HL-60 (cell line): ENCODE measurements around the gene RERE.
"Not testable (repeated sequence)": the region's sequence is repeated elsewhere in the genome, so short reads cannot be mapped to it uniquely, and the experiment has no call there.

Experiments used
- DNase-seq, 2 experiments: peaks; one replicate each; pipeline ENCODE4 v3.0.0-alpha.2; 2010 to 2020; ENCODE audit warnings: low read depth in 1 of 2, low spot score in 1 of 2
- H3K27ac ChIP-seq: fragments of 250-450 bp; sonication (Bioruptor Pico); replicated peaks from 2 replicates; pipeline ENCODE4 v1.5.1; 2020; ENCODE audit warnings: mild to moderate bottlenecking, moderate library complexity
- H3K27me3 ChIP-seq: fragments of 250-450 bp; sonication (Bioruptor Pico); 2 replicates; pipeline ENCODE4 v1.5.1; 2021; ENCODE audit warnings: mild to moderate bottlenecking, moderate library complexity; ENCODE audit not compliant: insufficient read depth, poor library complexity, severe bottlenecking
- H3K4me3 ChIP-seq: replicated peaks from 2 replicates; pipeline ENCODE4 v1.5.1; 2011; ENCODE audit warnings: mild to moderate bottlenecking, control low read depth, low read length; ENCODE audit not compliant: insufficient read depth
- GABPA ChIP-seq: IDR thresholded peaks from 2 replicates; pipeline ENCODE4 v1.6.1; 2012; ENCODE audit warnings: low read depth
- POLR2AphosphoS5 ChIP-seq: IDR thresholded peaks from 2 replicates; pipeline ENCODE4 v1.6.1; 2012; ENCODE audit warnings: low read depth
- SPI1 ChIP-seq: IDR thresholded peaks from 2 replicates; pipeline ENCODE4 v1.6.1; 2012; ENCODE audit warnings: low read depth, mild to moderate bottlenecking, borderline replicate concordance
- TF ChIP-seq, protein P1 (sequence below): IDR thresholded peaks from one replicate; pipeline ENCODE4 v1.5.1; 2011; ENCODE audit warnings: low read length, control low read depth, inconsistent platforms; ENCODE audit not compliant: insufficient read depth
- TF ChIP-seq, protein P2 (sequence below): IDR thresholded peaks from 2 replicates; pipeline ENCODE4 v1.6.1; 2012; ENCODE audit warnings: low read depth; ENCODE audit not compliant: insufficient replicate concordance

The RERE gene

DNA sequence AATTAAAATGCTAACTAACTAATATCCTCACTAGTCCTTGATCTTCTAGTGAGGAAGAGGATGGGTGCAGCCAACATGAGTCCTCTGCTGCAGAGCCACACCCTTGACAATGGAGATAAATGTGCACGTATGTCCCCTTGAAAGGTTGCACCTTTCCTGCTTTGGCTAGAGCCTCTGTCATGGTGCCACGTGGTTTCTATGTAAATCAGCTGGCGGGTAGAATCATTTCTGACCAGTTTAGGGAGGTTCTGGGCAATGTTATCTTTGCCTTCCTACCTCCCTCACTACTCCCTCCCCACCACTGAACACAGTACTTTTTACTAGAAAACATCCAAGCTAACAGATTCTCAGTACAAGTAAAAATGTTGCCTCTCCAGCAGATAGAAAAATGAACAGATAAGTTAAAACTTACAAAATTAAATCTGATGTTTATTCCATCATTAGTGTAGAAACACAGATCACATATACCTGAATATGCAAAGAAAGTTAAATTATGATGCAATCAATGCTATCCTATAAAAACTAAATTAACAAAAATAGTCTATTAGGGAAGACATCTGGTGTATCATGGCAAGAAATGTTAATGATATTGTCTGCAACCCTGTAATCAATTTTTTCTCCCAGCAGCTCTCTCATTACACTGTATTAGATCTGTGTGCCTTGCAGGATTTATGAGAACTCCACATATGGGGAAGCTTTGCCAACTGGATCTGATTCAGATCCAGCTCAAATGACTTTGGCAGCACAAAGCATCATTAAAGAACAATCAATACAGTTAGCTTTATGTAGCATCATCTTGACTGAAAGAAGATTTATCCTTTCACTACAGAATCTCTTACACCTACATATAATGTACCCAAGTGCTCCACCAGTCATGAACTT lies 205.6 kb downstream of the RERE start:
- not testable (repeated sequence) for DNase-seq, H3K27me3 ChIP-seq, H3K27ac ChIP-seq

GRCh38 chr1:8607906-8608305 lies 209.5 kb downstream of the RERE start:
- H3K4me3 ChIP-seq = no peak overlapping the region
- no peaks in the 10 kb centered on the region for H3K27me3 ChIP-seq
- TF ChIP-seq, protein P1, sequence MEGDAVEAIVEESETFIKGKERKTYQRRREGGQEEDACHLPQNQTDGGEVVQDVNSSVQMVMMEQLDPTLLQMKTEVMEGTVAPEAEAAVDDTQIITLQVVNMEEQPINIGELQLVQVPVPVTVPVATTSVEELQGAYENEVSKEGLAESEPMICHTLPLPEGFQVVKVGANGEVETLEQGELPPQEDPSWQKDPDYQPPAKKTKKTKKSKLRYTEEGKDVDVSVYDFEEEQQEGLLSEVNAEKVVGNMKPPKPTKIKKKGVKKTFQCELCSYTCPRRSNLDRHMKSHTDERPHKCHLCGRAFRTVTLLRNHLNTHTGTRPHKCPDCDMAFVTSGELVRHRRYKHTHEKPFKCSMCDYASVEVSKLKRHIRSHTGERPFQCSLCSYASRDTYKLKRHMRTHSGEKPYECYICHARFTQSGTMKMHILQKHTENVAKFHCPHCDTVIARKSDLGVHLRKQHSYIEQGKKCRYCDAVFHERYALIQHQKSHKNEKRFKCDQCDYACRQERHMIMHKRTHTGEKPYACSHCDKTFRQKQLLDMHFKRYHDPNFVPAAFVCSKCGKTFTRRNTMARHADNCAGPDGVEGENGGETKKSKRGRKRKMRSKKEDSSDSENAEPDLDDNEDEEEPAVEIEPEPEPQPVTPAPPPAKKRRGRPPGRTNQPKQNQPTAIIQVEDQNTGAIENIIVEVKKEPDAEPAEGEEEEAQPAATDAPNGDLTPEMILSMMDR = no peak
- no peak for TF ChIP-seq SPI1
- TF ChIP-seq, protein P2, sequence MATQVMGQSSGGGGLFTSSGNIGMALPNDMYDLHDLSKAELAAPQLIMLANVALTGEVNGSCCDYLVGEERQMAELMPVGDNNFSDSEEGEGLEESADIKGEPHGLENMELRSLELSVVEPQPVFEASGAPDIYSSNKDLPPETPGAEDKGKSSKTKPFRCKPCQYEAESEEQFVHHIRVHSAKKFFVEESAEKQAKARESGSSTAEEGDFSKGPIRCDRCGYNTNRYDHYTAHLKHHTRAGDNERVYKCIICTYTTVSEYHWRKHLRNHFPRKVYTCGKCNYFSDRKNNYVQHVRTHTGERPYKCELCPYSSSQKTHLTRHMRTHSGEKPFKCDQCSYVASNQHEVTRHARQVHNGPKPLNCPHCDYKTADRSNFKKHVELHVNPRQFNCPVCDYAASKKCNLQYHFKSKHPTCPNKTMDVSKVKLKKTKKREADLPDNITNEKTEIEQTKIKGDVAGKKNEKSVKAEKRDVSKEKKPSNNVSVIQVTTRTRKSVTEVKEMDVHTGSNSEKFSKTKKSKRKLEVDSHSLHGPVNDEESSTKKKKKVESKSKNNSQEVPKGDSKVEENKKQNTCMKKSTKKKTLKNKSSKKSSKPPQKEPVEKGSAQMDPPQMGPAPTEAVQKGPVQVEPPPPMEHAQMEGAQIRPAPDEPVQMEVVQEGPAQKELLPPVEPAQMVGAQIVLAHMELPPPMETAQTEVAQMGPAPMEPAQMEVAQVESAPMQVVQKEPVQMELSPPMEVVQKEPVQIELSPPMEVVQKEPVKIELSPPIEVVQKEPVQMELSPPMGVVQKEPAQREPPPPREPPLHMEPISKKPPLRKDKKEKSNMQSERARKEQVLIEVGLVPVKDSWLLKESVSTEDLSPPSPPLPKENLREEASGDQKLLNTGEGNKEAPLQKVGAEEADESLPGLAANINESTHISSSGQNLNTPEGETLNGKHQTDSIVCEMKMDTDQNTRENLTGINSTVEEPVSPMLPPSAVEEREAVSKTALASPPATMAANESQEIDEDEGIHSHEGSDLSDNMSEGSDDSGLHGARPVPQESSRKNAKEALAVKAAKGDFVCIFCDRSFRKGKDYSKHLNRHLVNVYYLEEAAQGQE = no peak
- no peak for TF ChIP-seq POLR2AphosphoS5
- no peak for TF ChIP-seq GABPA
- no peak for DNase-seq
- no peak overlapping the region for H3K27ac ChIP-seq

More for the DNA sequence above, 205.6 kb downstream of the RERE start:
- not testable (repeated sequence) for H3K4me3 ChIP-seq

- Histone ChIP-seq H3K27ac (no peak overlapping the region), H3K4me3 (no peak overlapping the region), H3K27me3 (no peaks in the 10 kb centered on the region)
- DNase-seq = no peak
- TF ChIP-seq, protein P1 = no peak
- TF ChIP-seq GABPA (no peak), SPI1 (no peak), POLR2AphosphoS5 (no peak)
- TF ChIP-seq, protein P2 = no peak
Observed at GRCh38 chr1:8604041-8604945, 213.1 kb downstream of the RERE start.

- no peak overlapping the region for H3K4me3 ChIP-seq
- no peaks in the 10 kb centered on the region for H3K27me3 ChIP-seq
- DNase-seq = no peak
- H3K27ac ChIP-seq = no peak overlapping the region
- TF ChIP-seq, protein P2 = no peak
- TF ChIP-seq SPI1 (no peak), POLR2AphosphoS5 (no peak), GABPA (no peak)
- TF ChIP-seq, protein P1 = no peak
Observed at GRCh38 chr1:8603220-8603616, 214.2 kb downstream of the RERE start.
